ENCODE results near the gene CCDC127. TPM values are rescaled to one million over a fixed set of nuclear protein-coding genes. Genes with fewer than 3 reads are reported as not detected.

Gene CCDC127
- total and polyA plus RNA-seq, 2 donors (not counting 3 experiments of a cell fraction or from before 2014, with no cell fraction given) = 3.4 to 6.3 TPM

GRCh38 chr5:154236-154635 lies 63.7 kb downstream of the CCDC127 start:
- CTCF ChIA-PET = interaction anchor here (0.7 to 1.5 kb wide), 3 partner anchors 34 to 89 kb away, joined by 3 to 5 read pairs (median 4); no protein-coding TSS in a partner anchor
- dilution Hi-C loops (cut with MboI; ENCODE audit: extremely low pct_ligation_motif_present, low sequenced_read_pairs) = no loop called here
- no TSS peak for BruUV-seq (replicated peaks)

GRCh38 chr5:153256-153655 lies 64.7 kb downstream of the CCDC127 start:
- Histone ChIP-seq H3K36me3 (ENCODE audit: control insufficient read depth in 2 of 2, extremely low read depth in 1 of 2, insufficient read depth in 2 of 2, low read length in 2 of 2) (no peaks in the 10 kb centered on the region), H3K79me2 (ENCODE audit: control insufficient read depth, insufficient read depth, low read length) (no peaks in the 10 kb centered on the region), H3K4me3 (replicated peaks in 1 of 3; ENCODE audit: insufficient read depth in 1 of 3, low read depth in 1 of 3, low read length in 3 of 3) (no peak overlapping the region), H2AFZ (ENCODE audit: low read depth, low read length) (no peak overlapping the region), H3K9ac (replicated peaks; ENCODE audit: extremely low read depth, insufficient read depth, low read length) (no peak overlapping the region), H3K27ac (ENCODE audit: insufficient read depth, low read depth, low read length) (no peak overlapping the region), H3K9me3 (replicated peaks; ENCODE audit: control insufficient read depth, insufficient read depth, low read length) (no peaks in the 10 kb centered on the region), H3K27me3 (ENCODE audit: control insufficient read depth in 2 of 2, insufficient read depth in 2 of 2, low read length in 2 of 2) (peaks cover 0 to 5% of the 10 kb centered on the region in 2 experiments), H3K4me2 (ENCODE audit: insufficient read depth, low read length) (no peak overlapping the region), H4K20me1 (replicated peaks; ENCODE audit: control insufficient read depth, extremely low read depth, insufficient read depth, low read length) (no peaks in the 10 kb centered on the region), H3K4me1 (ENCODE audit: control insufficient read depth, extremely low read depth, insufficient read depth, low read length) (no peaks in the 10 kb centered on the region), H3K9me1 (replicated peaks; ENCODE audit: control insufficient read depth, extremely low read depth, insufficient read depth, low read length) (no peaks in the 10 kb centered on the region)
- TF ChIP-seq POLR2AphosphoS5 (IDR thresholded peaks at IDR 0.05; ENCODE audit: insufficient read depth, low read depth, low read length) (no peak), JUN (IDR thresholded peaks at IDR 0.05; ENCODE audit: borderline replicate concordance, insufficient read depth, insufficient read length, low read depth) (no peak), POLR2A (IDR thresholded peaks at IDR 0.05; ENCODE audit: low read depth, low read length) (no peak), MYC (IDR thresholded peaks at IDR 0.05; ENCODE audit: low read depth, low read length) (no peak), EZH2 (IDR thresholded peaks at IDR 0.05; ENCODE audit: borderline replicate concordance, low read depth, low read length, severe bottlenecking) (no peak), GATA2 (IDR thresholded peaks at IDR 0.05; ENCODE audit: insufficient read depth, insufficient read length, low read depth, low read length) (no peak), CTCF (IDR thresholded peaks at IDR 0.05; ENCODE audit: extremely low read depth in 1 of 2, insufficient read depth in 1 of 2, low read depth in 1 of 2, low read length in 2 of 2) (no peak), FOS (IDR thresholded peaks at IDR 0.05; ENCODE audit: borderline replicate concordance, insufficient read depth, low read length) (no peak), MAX (IDR thresholded peaks at IDR 0.05; ENCODE audit: insufficient read depth, insufficient read length) (no peak)
- FAIRE-seq (no peak), DNase-seq (ENCODE audit: low read depth, low spot score) (no peak)
- intact Hi-C loops (cut with micrococcal nuclease) = no loop called here
- CTCF ChIA-PET = no interaction called here
- dilution Hi-C loops (cut with MboI; ENCODE audit: extremely low pct_ligation_motif_present, low sequenced_read_pairs) = no loop called here
- POLR2A ChIA-PET = no interaction called here
- BruUV-seq (replicated peaks) = no TSS peak

More at GRCh38 chr5:154236-154635, 63.7 kb downstream of the CCDC127 start:
- intact Hi-C loops (cut with micrococcal nuclease) = no loop called here
- Histone ChIP-seq H3K36me3 (ENCODE audit: control insufficient read depth in 2 of 2, extremely low read depth in 1 of 2, insufficient read depth in 2 of 2, low read length in 2 of 2) (no peaks in the 10 kb centered on the region), H3K4me3 (replicated peaks in 1 of 3; ENCODE audit: insufficient read depth in 1 of 3, low read depth in 1 of 3, low read length in 3 of 3) (no peak overlapping the region), H3K79me2 (ENCODE audit: control insufficient read depth, insufficient read depth, low read length) (no peaks in the 10 kb centered on the region), H3K27me3 (ENCODE audit: control insufficient read depth in 2 of 2, insufficient read depth in 2 of 2, low read length in 2 of 2) (peaks cover 0 to 5% of the 10 kb centered on the region in 2 experiments), H3K9ac (replicated peaks; ENCODE audit: extremely low read depth, insufficient read depth, low read length) (no peak overlapping the region), H3K4me2 (ENCODE audit: insufficient read depth, low read length) (no peak overlapping the region), H3K9me3 (replicated peaks; ENCODE audit: control insufficient read depth, insufficient read depth, low read length) (no peaks in the 10 kb centered on the region), H2AFZ (ENCODE audit: low read depth, low read length) (no peak overlapping the region), H3K27ac (ENCODE audit: insufficient read depth, low read depth, low read length) (no peak overlapping the region), H3K9me1 (replicated peaks; ENCODE audit: control insufficient read depth, extremely low read depth, insufficient read depth, low read length) (no peaks in the 10 kb centered on the region), H3K4me1 (ENCODE audit: control insufficient read depth, extremely low read depth, insufficient read depth, low read length) (no peaks in the 10 kb centered on the region), H4K20me1 (replicated peaks; ENCODE audit: control insufficient read depth, extremely low read depth, insufficient read depth, low read length) (no peaks in the 10 kb centered on the region)
- DNase-seq (ENCODE audit: low read depth, low spot score) (peak; percentile 38), FAIRE-seq (no peak)
- POLR2A ChIA-PET = no interaction called here
- TF ChIP-seq MYC (IDR thresholded peaks at IDR 0.05; ENCODE audit: low read depth, low read length) = no peak
- peak; percentile 30 for TF ChIP-seq FOS (IDR thresholded peaks at IDR 0.05; ENCODE audit: borderline replicate concordance, insufficient read depth, low read length)

All from endothelial cell of umbilical vein (primary cell).